HepG2 (cell line): ENCODE results near the gene RGS19. TPM values are rescaled to one million over a fixed set of nuclear protein-coding genes. Genes with fewer than 3 reads are reported as not detected.
A peak's percentile ranks its signal among the peaks of the same experiment; 100 is the strongest.

ENCODE experiments used
- ATAC-seq: fragments of 200-7000 bp; cut with Tn5 transposase; 3 replicates; pipeline ENCODE4 v1.9.1; 2020; ENCODE audit warnings: mild to moderate bottlenecking, moderate library complexity
- BruUV-seq: library from RNA; stranded (reverse); fragments of 400-500 nt; replicated peaks from 2 replicates; lab custom pipeline; 2021; lab: Mats Ljungman, UMichigan
- CTCF ChIA-PET: fragments of 300-600 bp; formaldehyde crosslinking; extraction: SDS; loops from one replicate; lab custom pipeline; 2021; ENCODE audit warnings: low total read pairs, inconsistent platforms, low intra/inter-chr PET ratio; lab: Yijun Ruan, JAX
- POLR2A ChIA-PET: fragments of 350-600 bp; sonication (Branson Sonifier 250); formaldehyde crosslinking; loops from one replicate; lab custom pipeline; 2020; ENCODE audit warnings: antibody characterized with exemption, inconsistent platforms; lab: Yijun Ruan, JAX
- DNase-seq: peaks from one replicate; pipeline ENCODE4 v3.0.0-alpha.2; 2015; ENCODE audit warnings: low spot score
- FAIRE-seq: peaks from 3 replicates; lab custom pipeline; 2011; peaks lifted over from hg19 to GRCh38; lab: Jason Lieb, UNC
- H2AFZ ChIP-seq: one replicate; pipeline ENCODE4 v1.6.1; 2011; ENCODE audit warnings: low read length, inconsistent platforms
- H3K27ac ChIP-seq: fragments of 300-600 bp; 3 replicates; pipeline ENCODE4 v1.8.0; 2011; ENCODE audit warnings: mixed run types, mild to moderate bottlenecking, mixed read lengths, low read length, inconsistent platforms; ENCODE audit not compliant: insufficient read depth; ENCODE audit errors: extremely low read length
- H3K27me3 ChIP-seq, 2 experiments: fragments of 200-600 bp in 1 of 2; 2 replicates in 1 of 2; 3 replicates in 1 of 2; pipeline versions ENCODE4 v1.6.0 to v1.8.0; 2011; ENCODE audit warnings: low read length in 2 of 2, mild to moderate bottlenecking in 2 of 2, moderate library complexity in 2 of 2, inconsistent platforms in 1 of 2; ENCODE audit not compliant: insufficient read depth in 2 of 2, control insufficient read depth in 1 of 2
- H3K36me3 ChIP-seq, 2 experiments: fragments of 200-600 bp in 1 of 2; replicated peaks in 1 of 2; 2 replicates in 1 of 2; 3 replicates in 1 of 2; pipeline versions ENCODE4 v1.5.1 to v1.8.0; 2011; ENCODE audit warnings: low read length in 2 of 2, inconsistent platforms in 1 of 2; ENCODE audit not compliant: insufficient read depth in 2 of 2, control insufficient read depth in 1 of 2
- H3K4me1 ChIP-seq: 2 replicates; pipeline ENCODE4 v1.5.1; 2012; ENCODE audit warnings: low read length, inconsistent platforms; ENCODE audit not compliant: insufficient read depth
- H3K4me2 ChIP-seq: 2 replicates; pipeline ENCODE4 v1.6.0; 2011; ENCODE audit warnings: low read depth, low read length, inconsistent platforms
- H3K4me3 ChIP-seq, 3 experiments: fragments of 200-600 bp in 1 of 3; sonication (generic), shearing (Covaris generic) in 1 of 3; replicated peaks in 1 of 3; 2 replicates each; pipeline ENCODE4 v1.5.1; 2011 to 2016; ENCODE audit warnings: low read length in 3 of 3, inconsistent platforms in 2 of 3, low read depth in 2 of 3, mild to moderate bottlenecking in 2 of 3, control low read depth in 1 of 3, mixed read lengths in 1 of 3; ENCODE audit not compliant: insufficient read depth in 1 of 3
- H3K79me2 ChIP-seq: one replicate; pipeline ENCODE4 v1.6.1; 2011; ENCODE audit warnings: low read length, inconsistent platforms; ENCODE audit not compliant: insufficient read depth
- H3K9ac ChIP-seq: 2 replicates; pipeline ENCODE4 v1.6.0; 2011; ENCODE audit warnings: mild to moderate bottlenecking, low read depth, low read length, inconsistent platforms; ENCODE audit not compliant: insufficient read depth
- H3K9me3 ChIP-seq: 2 replicates; pipeline ENCODE4 v1.5.1; 2012; ENCODE audit warnings: mild to moderate bottlenecking, low read length
- H4K20me1 ChIP-seq: 2 replicates; pipeline ENCODE4 v1.6.0; 2011; ENCODE audit warnings: inconsistent platforms, mild to moderate bottlenecking, low read length, moderate library complexity; ENCODE audit not compliant: insufficient read depth
- AGO1 ChIP-seq: fragments of 200-400 bp; formaldehyde crosslinking; IDR thresholded peaks from 2 replicates; pipeline ENCODE4 v1.6.1; 2017; ENCODE audit warnings: mild to moderate bottlenecking, low read depth, low read length, moderate library complexity; ENCODE audit not compliant: poor library complexity, severe bottlenecking
- AGO2 ChIP-seq: fragments of 200-400 bp; formaldehyde crosslinking; optimal IDR thresholded peaks from 2 replicates; pipeline ENCODE3; 2017; ENCODE audit warnings: mild to moderate bottlenecking, low read depth, low read length, moderate library complexity
- CBX5 ChIP-seq: sonication (generic); formaldehyde crosslinking; IDR thresholded peaks from 2 replicates; pipeline ENCODE4 v1.4.0; 2020; ENCODE audit warnings: missing genetic modification reagents, borderline replicate concordance
- DZIP1 ChIP-seq: sonication (generic); formaldehyde crosslinking; IDR thresholded peaks from 2 replicates; pipeline ENCODE4 v1.5.0; 2020; ENCODE audit warnings: mild to moderate bottlenecking, missing genetic modification reagents
- HNRNPK ChIP-seq: fragments of 200-400 bp; formaldehyde crosslinking; IDR thresholded peaks from 2 replicates; pipeline ENCODE4 v1.6.1; 2018; ENCODE audit warnings: low read length, low read depth, moderate library complexity, mild to moderate bottlenecking; ENCODE audit not compliant: poor library complexity, severe bottlenecking
- HOXD1 ChIP-seq: sonication (generic); formaldehyde crosslinking; IDR thresholded peaks from 2 replicates; pipeline ENCODE4 v1.5.0; 2020; ENCODE audit warnings: missing genetic modification reagents
- JARID2 ChIP-seq: sonication (generic); formaldehyde crosslinking; IDR thresholded peaks from 2 replicates; pipeline ENCODE4 v1.8.1; 2023; ENCODE audit warnings: missing genetic modification reagents, inconsistent platforms; ENCODE audit not compliant: insufficient replicate concordance
- MAFF ChIP-seq: IDR thresholded peaks from 2 replicates; pipeline ENCODE4 v1.6.1; 2011; ENCODE audit warnings: low read depth, low read length, improper control_type of control experiment
- MTA1 ChIP-seq: sonication (generic); formaldehyde crosslinking; IDR thresholded peaks from 2 replicates; pipeline ENCODE4 v1.4.0; 2020; ENCODE audit warnings: missing genetic modification reagents, mild to moderate bottlenecking, borderline replicate concordance
- MTF2 ChIP-seq: sonication (generic); formaldehyde crosslinking; IDR thresholded peaks from 2 replicates; pipeline ENCODE4 v1.5.0; 2020; ENCODE audit warnings: missing genetic modification reagents, borderline replicate concordance
- TAF15 ChIP-seq: fragments of 200-400 bp; formaldehyde crosslinking; IDR thresholded peaks from one replicate; pipeline ENCODE4 v1.6.1; 2018; ENCODE audit warnings: mild to moderate bottlenecking, low read depth, low read length; ENCODE audit not compliant: poor library complexity, severe bottlenecking
- ZBTB4 ChIP-seq: sonication (generic); formaldehyde crosslinking; IDR thresholded peaks from 2 replicates; pipeline ENCODE4 v1.4.0; 2020; ENCODE audit warnings: missing genetic modification reagents, mild to moderate bottlenecking, borderline replicate concordance
- WGBS: methylation state at CpG from one replicate; pipeline ENCODE4 v1.1.6; 2017; ENCODE audit warnings: low lambda C conversion rate; 5-methylcytosine and 5-hydroxymethylcytosine counted together
- in situ Hi-C: cut with HindIII; loops from 2 replicates; pipeline ENCODE4 v1.10.0; 2017; ENCODE audit warnings: low pct_unique_long_range_greater_than_20kb; ENCODE audit not compliant: extremely low pct_ligation_motif_present
- intact Hi-C: fragments of 100-400 bp; cut with micrococcal nuclease; formaldehyde crosslinking; loops from one replicate; pipeline ENCODE4 v1.10.0; 2022; ENCODE audit not compliant: unreplicated experiment
- polyA plus RNA-seq, 8 experiments: library from polyadenylated mRNA; depleted of rRNA in 3 of 8; stranded (reverse) in 7 of 8; unstranded in 1 of 8; fragments of >200 nt; fragmentation: Illumina TruSeq in 4 of 8; extraction: Trizol in 4 of 8; gene quantifications; 2 replicates each; pipeline versions ENCODE4 v1.2.1 to v1.2.3, GENCODE V29; 2011 to 2016; ENCODE audit warnings: low read depth in 4 of 8, missing spikeins in 1 of 8, mixed read lengths in 1 of 8; ENCODE audit not compliant: insufficient read depth in 1 of 8
- total RNA-seq, 5 experiments: library from RNA; depleted of rRNA; stranded (reverse); fragments of >200 nt; fragmentation: Illumina TruSeq; extraction: Trizol; gene quantifications; 2 replicates each; pipeline ENCODE4 v1.2.3, GENCODE V29; 2016; ENCODE audit warnings: low read depth in 1 of 5

The RGS19 gene
- total and polyA plus RNA-seq, 2 of the 13 experiments (the other 11 are each of a cell fraction or from before 2014, with no cell fraction given): 10.7 to 11.9 TPM

GRCh38 chr20:64038565-64039292 lies 40.6 kb downstream of the RGS19 start (continued):
- TF ChIP-seq ZBTB4 (CRISPR knock-in tag) (0 out of 2 replicates have a peak, but pooled peaks have one; percentile 8), CBX5 (no peak), MTF2 (no peak), MAFF (no peak), HNRNPK (peak; percentile 49), MTA1 (CRISPR knock-in tag) (peak; percentile 48; the same call in 1 of the 2 replicates)

DNA sequence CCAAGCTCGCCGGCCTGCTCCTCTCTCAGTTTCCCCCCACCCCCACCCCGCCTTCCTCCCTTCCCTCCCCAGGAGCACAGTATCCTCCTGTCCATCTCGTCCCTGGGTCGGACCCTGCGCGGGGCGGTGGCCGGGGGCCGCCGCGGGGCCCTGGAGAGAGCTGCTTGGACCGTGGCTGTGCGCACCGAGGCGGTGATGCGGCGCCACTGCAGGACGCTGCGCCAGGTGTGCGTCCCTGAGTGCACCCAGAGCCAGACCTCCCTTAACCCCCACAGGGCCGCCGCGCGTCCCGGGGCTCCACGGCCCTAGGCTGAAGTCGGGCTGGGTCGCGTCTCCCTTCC lies 41.1 kb downstream of the RGS19 start:
- H3K4me3 ChIP-seq: no peak overlapping the region
- ChIA-PET CTCF (no interaction called here), POLR2A (interaction anchor here (4.6 to 10.1 kb wide), 2 partner anchors 15 to 58 kb away, joined by 32 to 252 read pairs; partner anchors contain the start of genes PRPF6, SAMD10 and SOX18)
- H3K9ac ChIP-seq: no peak overlapping the region
- no peak overlapping the region for H2AFZ ChIP-seq
- no peak for DNase-seq
- intact Hi-C loops: no loop called here
- peaks cover 8 to 10% of the 10 kb centered on the region in 2 experiments; a peak in 3 of 5 replicates for H3K36me3 ChIP-seq
- peaks cover 18% of the 10 kb centered on the region for H3K79me2 ChIP-seq
- no TSS peak for BruUV-seq
- 98% methylated on average over 30 of the region's 30 CpGs for WGBS
- no peak overlapping the region for H3K27ac ChIP-seq
- no peaks in the 10 kb centered on the region for H3K27me3 ChIP-seq
- H3K9me3 ChIP-seq: no peaks in the 10 kb centered on the region
- peaks cover 65% of the 10 kb centered on the region for H3K4me1 ChIP-seq
- no peak for FAIRE-seq
- in situ Hi-C loops: no loop called here
- no peak overlapping the region for H3K4me2 ChIP-seq
- H4K20me1 ChIP-seq: no peaks in the 10 kb centered on the region
- no peak for ATAC-seq
- TF ChIP-seq JARID2 (CRISPR knock-in tag) (no peak), HOXD1 (CRISPR knock-in tag) (no peak), DZIP1 (CRISPR knock-in tag) (no peak), AGO2 (peak; percentile 47), TAF15 (no peak), AGO1 (peak; percentile 1)
